ENCODE measurements around the gene ISM2. TPM values are rescaled to one million over a fixed set of nuclear protein-coding genes. Genes with fewer than 3 reads are reported as not detected.

Gene ISM2
- total RNA-seq, 1 donor from 2014 or later = 0.39 TPM

DNA sequence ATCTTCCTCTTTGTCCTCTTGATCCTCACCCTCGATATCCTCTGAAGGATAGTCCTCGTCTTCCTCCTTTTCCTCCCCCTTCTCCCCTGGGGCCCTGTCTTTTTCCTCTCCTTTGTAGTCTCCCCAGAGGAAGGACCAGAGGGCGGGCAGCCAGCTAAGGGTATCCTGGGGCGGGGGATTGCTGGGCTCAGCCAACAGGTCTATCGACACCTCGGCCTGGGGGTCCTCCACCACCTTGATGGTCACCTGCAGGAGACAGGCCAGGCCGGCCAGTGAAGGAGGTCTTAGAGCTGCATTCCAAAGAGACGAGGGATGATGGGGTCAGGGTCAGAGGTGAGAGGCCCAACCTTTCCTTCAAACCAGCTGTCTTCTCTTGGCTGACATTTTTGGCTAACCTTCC, 16.2 kb downstream of the ISM2 start:
- Histone ChIP-seq H3K4me1 (ENCODE audit: insufficient read depth, low read length) (peaks cover 5% of the 10 kb centered on the region), H3K9ac (ENCODE audit: low read length) (no peak overlapping the region), H4K20me1 (ENCODE audit: insufficient read depth, low read length) (no peaks in the 10 kb centered on the region), H3K79me2 (ENCODE audit: insufficient read depth, low read length) (no peaks in the 10 kb centered on the region), H3K27ac (ENCODE audit: low read depth, low read length) (no peak overlapping the region), H3K4me3 (ENCODE audit: insufficient read depth, low read depth, low read length) (no peak overlapping the region), H2AFZ (ENCODE audit: low read depth, low read length) (no peak overlapping the region), H3K27me3 (ENCODE audit: insufficient read depth, low read length) (no peaks in the 10 kb centered on the region), H3K36me3 (ENCODE audit: insufficient read depth, low read length) (no peaks in the 10 kb centered on the region), H3K4me2 (ENCODE audit: low read length) (no peak overlapping the region), H3K9me3 (ENCODE audit: insufficient read depth, low read depth, low read length) (no peaks in the 10 kb centered on the region)
- Mint-ChIP-seq H3K27me3 (ENCODE audit: low read depth, unreplicated experiment) (peaks cover 5% of the 10 kb centered on the region), H3K4me1 (ENCODE audit: low read depth, unreplicated experiment) (peaks cover 10% of the 10 kb centered on the region), H3K9me3 (ENCODE audit: unreplicated experiment) (peaks cover 2% of the 10 kb centered on the region), H3K36me3 (ENCODE audit: low read depth, unreplicated experiment) (peaks cover 1% of the 10 kb centered on the region), H3K4me3 (ENCODE audit: unreplicated experiment) (no peak overlapping the region), H3K27ac (ENCODE audit: unreplicated experiment) (no peak overlapping the region)
- TF ChIP-seq EZH2 (IDR thresholded peaks at IDR 0.05; ENCODE audit: insufficient read depth, low read length) = no peak
- TF ChIP-seq, protein P1, sequence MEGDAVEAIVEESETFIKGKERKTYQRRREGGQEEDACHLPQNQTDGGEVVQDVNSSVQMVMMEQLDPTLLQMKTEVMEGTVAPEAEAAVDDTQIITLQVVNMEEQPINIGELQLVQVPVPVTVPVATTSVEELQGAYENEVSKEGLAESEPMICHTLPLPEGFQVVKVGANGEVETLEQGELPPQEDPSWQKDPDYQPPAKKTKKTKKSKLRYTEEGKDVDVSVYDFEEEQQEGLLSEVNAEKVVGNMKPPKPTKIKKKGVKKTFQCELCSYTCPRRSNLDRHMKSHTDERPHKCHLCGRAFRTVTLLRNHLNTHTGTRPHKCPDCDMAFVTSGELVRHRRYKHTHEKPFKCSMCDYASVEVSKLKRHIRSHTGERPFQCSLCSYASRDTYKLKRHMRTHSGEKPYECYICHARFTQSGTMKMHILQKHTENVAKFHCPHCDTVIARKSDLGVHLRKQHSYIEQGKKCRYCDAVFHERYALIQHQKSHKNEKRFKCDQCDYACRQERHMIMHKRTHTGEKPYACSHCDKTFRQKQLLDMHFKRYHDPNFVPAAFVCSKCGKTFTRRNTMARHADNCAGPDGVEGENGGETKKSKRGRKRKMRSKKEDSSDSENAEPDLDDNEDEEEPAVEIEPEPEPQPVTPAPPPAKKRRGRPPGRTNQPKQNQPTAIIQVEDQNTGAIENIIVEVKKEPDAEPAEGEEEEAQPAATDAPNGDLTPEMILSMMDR (IDR thresholded peaks at IDR 0.05; ENCODE audit: insufficient read depth, low read depth, low read length) = no peak
- FAIRE-seq = no peak
- DNase-seq (ENCODE audit: low read depth) = no peak

DNA sequence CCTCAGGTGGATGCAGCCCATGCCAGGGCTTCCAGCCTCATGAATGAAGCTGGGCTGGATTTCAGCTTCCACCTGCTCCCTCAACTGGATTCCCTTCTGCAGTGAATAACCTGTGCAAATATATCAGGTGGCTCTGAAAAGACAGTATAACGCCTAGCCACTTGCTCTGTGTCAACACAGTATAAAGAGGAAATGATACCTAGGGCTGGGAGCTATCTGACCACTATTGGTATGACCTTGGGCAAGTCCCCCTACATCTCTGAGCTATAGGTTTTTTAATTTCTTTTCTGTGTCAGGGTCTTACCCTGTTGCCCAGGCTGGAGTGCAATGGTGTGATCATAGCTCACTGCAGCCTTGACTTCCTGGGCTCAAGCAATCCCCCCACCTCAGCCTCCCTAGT, 19.8 kb downstream of the ISM2 start:
- H4K20me1 ChIP-seq (ENCODE audit: insufficient read depth, low read length) = no peaks in the 10 kb centered on the region
- H3K4me1 ChIP-seq (ENCODE audit: insufficient read depth, low read length) = no peaks in the 10 kb centered on the region
- Mint-ChIP-seq H3K27me3 (ENCODE audit: low read depth, unreplicated experiment) (peaks cover 19% of the 10 kb centered on the region), H3K36me3 (ENCODE audit: low read depth, unreplicated experiment) (peaks cover 1% of the 10 kb centered on the region), H3K27ac (ENCODE audit: unreplicated experiment) (no peak overlapping the region), H3K9me3 (ENCODE audit: unreplicated experiment) (no peaks in the 10 kb centered on the region), H3K4me1 (ENCODE audit: low read depth, unreplicated experiment) (no peaks in the 10 kb centered on the region), H3K4me3 (ENCODE audit: unreplicated experiment) (no peak overlapping the region)
- no peaks in the 10 kb centered on the region for H3K9me3 ChIP-seq (ENCODE audit: insufficient read depth, low read depth, low read length)
- H3K27ac ChIP-seq (ENCODE audit: low read depth, low read length) = no peak overlapping the region
- peaks cover 3% of the 10 kb centered on the region for H3K27me3 ChIP-seq (ENCODE audit: insufficient read depth, low read length)
- H3K4me3 ChIP-seq (ENCODE audit: insufficient read depth, low read depth, low read length) = no peak overlapping the region
- no peak overlapping the region for H3K4me2 ChIP-seq (ENCODE audit: low read length)
- no peak for TF ChIP-seq EZH2 (IDR thresholded peaks at IDR 0.05; ENCODE audit: insufficient read depth, low read length)
- TF ChIP-seq, protein P1 (IDR thresholded peaks at IDR 0.05; ENCODE audit: insufficient read depth, low read depth, low read length) = no peak
- no peak for FAIRE-seq
- H2AFZ ChIP-seq (ENCODE audit: low read depth, low read length) = no peak overlapping the region
- H3K36me3 ChIP-seq (ENCODE audit: insufficient read depth, low read length) = no peaks in the 10 kb centered on the region
- no peak for DNase-seq (ENCODE audit: low read depth)
- no peak overlapping the region for H3K9ac ChIP-seq (ENCODE audit: low read length)
- no peaks in the 10 kb centered on the region for H3K79me2 ChIP-seq (ENCODE audit: insufficient read depth, low read length)

DNA sequence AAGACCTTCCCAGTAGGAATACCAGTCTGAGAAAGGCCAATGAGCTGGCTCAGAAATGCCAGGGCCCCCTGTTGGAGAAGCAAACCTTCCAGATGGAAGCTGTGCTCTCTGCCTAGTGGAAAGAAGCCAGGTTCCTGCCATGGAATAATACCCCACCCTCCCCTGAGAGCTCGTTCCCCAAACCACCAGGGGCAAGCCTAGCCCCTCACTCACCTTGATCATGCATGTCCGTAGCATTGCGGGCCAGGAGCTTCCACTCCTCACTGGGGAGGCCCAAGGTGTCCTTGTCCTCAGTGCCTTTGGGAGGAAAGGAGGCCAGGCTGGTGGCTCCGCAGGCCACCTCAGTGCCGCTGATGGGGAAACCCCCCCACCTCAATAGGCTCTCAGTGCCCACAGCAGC, 20.6 kb downstream of the ISM2 start:
- Mint-ChIP-seq H3K4me1 (ENCODE audit: low read depth, unreplicated experiment) (no peaks in the 10 kb centered on the region), H3K4me3 (ENCODE audit: unreplicated experiment) (no peak overlapping the region), H3K9me3 (ENCODE audit: unreplicated experiment) (no peaks in the 10 kb centered on the region), H3K36me3 (ENCODE audit: low read depth, unreplicated experiment) (peaks cover 1% of the 10 kb centered on the region), H3K27ac (ENCODE audit: unreplicated experiment) (no peak overlapping the region), H3K27me3 (ENCODE audit: low read depth, unreplicated experiment) (peaks cover 22% of the 10 kb centered on the region)
- Histone ChIP-seq H3K9me3 (ENCODE audit: insufficient read depth, low read depth, low read length) (no peaks in the 10 kb centered on the region), H2AFZ (ENCODE audit: low read depth, low read length) (no peak overlapping the region), H3K36me3 (ENCODE audit: insufficient read depth, low read length) (no peaks in the 10 kb centered on the region), H3K4me2 (ENCODE audit: low read length) (no peak overlapping the region), H3K27me3 (ENCODE audit: insufficient read depth, low read length) (peaks cover 5% of the 10 kb centered on the region), H3K9ac (ENCODE audit: low read length) (no peak overlapping the region), H4K20me1 (ENCODE audit: insufficient read depth, low read length) (no peaks in the 10 kb centered on the region), H3K27ac (ENCODE audit: low read depth, low read length) (no peak overlapping the region), H3K4me1 (ENCODE audit: insufficient read depth, low read length) (no peaks in the 10 kb centered on the region), H3K79me2 (ENCODE audit: insufficient read depth, low read length) (no peaks in the 10 kb centered on the region), H3K4me3 (ENCODE audit: insufficient read depth, low read depth, low read length) (no peak overlapping the region)
- TF ChIP-seq, protein P1 (IDR thresholded peaks at IDR 0.05; ENCODE audit: insufficient read depth, low read depth, low read length) = no peak
- no peak for TF ChIP-seq EZH2 (IDR thresholded peaks at IDR 0.05; ENCODE audit: insufficient read depth, low read length)
- no peak for FAIRE-seq
- no peak for DNase-seq (ENCODE audit: low read depth)

Measured in astrocyte (in vitro differentiated cells and primary cell).